ENCODE measurements around the gene NTSR2. TPM values are rescaled to one million over a fixed set of nuclear protein-coding genes. Genes with fewer than 3 reads are reported as not detected.
A peak's percentile ranks its signal among the peaks of the same experiment; 100 is the strongest.

Gene NTSR2
- total RNA-seq, 1 experiment from 2014 or later: not detected

GRCh38 chr2:11647834-11648600 lies 22.0 kb downstream of the NTSR2 start:
- Mint-ChIP-seq H3K36me3 (peaks cover 9% of the 10 kb centered on the region), H3K27me3 (ENCODE audit: low read depth) (no peaks in the 10 kb centered on the region; the same call in 1 of the 2 replicates), H3K4me1 (no peaks in the 10 kb centered on the region), H3K27ac (no peak overlapping the region), H3K4me3 (no peak overlapping the region), H3K9me3 (no peaks in the 10 kb centered on the region)
- CTCF ChIA-PET: interaction anchor here (0.6 to 2.2 kb wide), 3 partner anchors 58 to 230 kb away, joined by 3 to 9 read pairs (median 4); no protein-coding TSS in a partner anchor
- DNase-seq (ENCODE audit: low spot score) (no peak), ATAC-seq (peak; percentile 71)
- TF ChIP-seq TP53 (CRISPR knock-in tag; IDR thresholded peaks at IDR 0.05) (no peak), TEAD4 (CRISPR knock-in tag; IDR thresholded peaks at IDR 0.05) (no peak), NR1H2 (CRISPR knock-in tag; IDR thresholded peaks at IDR 0.05) (no peak), GABPB1 (CRISPR knock-in tag; IDR thresholded peaks at IDR 0.05) (no peak), FOXP1 (CRISPR knock-in tag; IDR thresholded peaks at IDR 0.05; ENCODE audit: borderline replicate concordance) (no peak), ZBTB21 (CRISPR knock-in tag; IDR thresholded peaks at IDR 0.05; ENCODE audit: borderline replicate concordance) (no peak), PRDM15 (CRISPR knock-in tag; IDR thresholded peaks at IDR 0.05) (no peak), ELF4 (CRISPR knock-in tag; IDR thresholded peaks at IDR 0.05; ENCODE audit: low read depth) (no peak)
- POLR2A ChIA-PET: no interaction called here

GRCh38 chr2:11646530-11646929 lies 23.5 kb downstream of the NTSR2 start:
- no peaks in the 10 kb centered on the region for H3K9me3 Mint-ChIP-seq

More at GRCh38 chr2:11646530-11646929, 23.5 kb downstream of the NTSR2 start:
- Mint-ChIP-seq H3K27me3 (ENCODE audit: low read depth) (no peaks in the 10 kb centered on the region), H3K4me1 (no peaks in the 10 kb centered on the region), H3K27ac (no peak overlapping the region; the same call in 1 of the 2 replicates), H3K36me3 (peaks cover 16% of the 10 kb centered on the region), H3K4me3 (no peak overlapping the region)
- no peak for TF ChIP-seq CBFB (CRISPR knock-in tag; IDR thresholded peaks at IDR 0.05; ENCODE audit: low read depth)
- TF ChIP-seq FOXK1 (CRISPR knock-in tag; IDR thresholded peaks at IDR 0.05): no peak
- no peak for TF ChIP-seq CREM (CRISPR knock-in tag; IDR thresholded peaks at IDR 0.05)
- TF ChIP-seq MLX (CRISPR knock-in tag; IDR thresholded peaks at IDR 0.05): no peak
- TF ChIP-seq GABPB1 (CRISPR knock-in tag; IDR thresholded peaks at IDR 0.05): no peak
- no peak for TF ChIP-seq ATF1 (CRISPR knock-in tag; IDR thresholded peaks at IDR 0.05)
- TF ChIP-seq TEAD1 (CRISPR knock-in tag; IDR thresholded peaks at IDR 0.05): no peak
- TF ChIP-seq STAT6 (CRISPR knock-in tag; conservative IDR thresholded peaks at IDR 0.05; ENCODE audit: low read depth): no peak
- ChIA-PET POLR2A (no interaction called here), CTCF (interaction anchor here (0.8 to 2.2 kb wide), 3 partner anchors 16 to 133 kb away, joined by 3 to 9 read pairs (median 3); no protein-coding TSS in a partner anchor)
- DNase-seq (ENCODE audit: low spot score) (no peak), ATAC-seq (no peak)

All from WTC11 (cell line).